ENCODE results near the gene MTARC1.

- TF ChIP-seq TCF7L2 (IDR thresholded peaks at IDR 0.05; ENCODE audit: borderline replicate concordance, extremely low read depth, insufficient read depth, insufficient read length) (no peak), EZH2phosphoT487 (IDR thresholded peaks at IDR 0.05; ENCODE audit: borderline replicate concordance) (no peak), EZH2 (IDR thresholded peaks at IDR 0.05) (no peak), CTCF (IDR thresholded peaks at IDR 0.05 in 2 of 3, conservative IDR thresholded peaks at IDR 0.05 in 1 of 3; ENCODE audit: borderline replicate concordance in 1 of 3, insufficient read depth in 1 of 3, low read depth in 2 of 3, low read length in 2 of 3) (no peak), POLR2A (IDR thresholded peaks at IDR 0.05; ENCODE audit: borderline replicate concordance, extremely low read depth, insufficient read depth, insufficient read length) (no peak)
Measured at GRCh38 chr1:220796530-220796929, 9.8 kb downstream of the MTARC1 start.
